GM18909 (cell line): ENCODE measurements around the gene CD300H.

Source experiments
- ATAC-seq: cut with Tn5 transposase; IDR thresholded peaks from one replicate; pipeline ENCODE4 v1.9.1; 2021; ENCODE audit warnings: mild to moderate bottlenecking; ENCODE audit not compliant: unreplicated experiment, poor library complexity

Gene CD300H

GRCh38 chr17:74567397-74567796, at the start of gene CD300H:
Gene CD300H (minus strand): TSS chr17:74567509.
- ATAC-seq: no peak

DNA sequence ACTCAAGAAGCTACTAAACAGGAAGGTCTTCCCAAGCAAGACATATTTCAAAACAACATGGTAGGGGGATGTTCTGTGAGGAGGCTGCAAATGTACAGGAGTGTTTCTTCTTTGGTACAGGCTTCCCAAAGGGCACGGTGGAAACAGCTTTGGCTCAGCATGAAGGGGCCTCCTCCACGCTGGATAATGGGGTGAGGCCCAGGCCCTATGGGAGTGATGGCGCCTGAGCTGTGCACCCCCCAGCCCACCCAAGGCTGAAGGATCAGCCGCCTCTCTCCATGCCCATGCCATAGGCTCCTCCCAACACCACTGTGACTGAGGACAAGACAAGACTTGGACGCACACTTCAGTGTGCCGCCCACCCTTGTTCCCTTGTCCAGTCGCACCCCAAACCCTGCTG, 49.4 kb upstream of the CD300H start:
- no peak for ATAC-seq

DNA sequence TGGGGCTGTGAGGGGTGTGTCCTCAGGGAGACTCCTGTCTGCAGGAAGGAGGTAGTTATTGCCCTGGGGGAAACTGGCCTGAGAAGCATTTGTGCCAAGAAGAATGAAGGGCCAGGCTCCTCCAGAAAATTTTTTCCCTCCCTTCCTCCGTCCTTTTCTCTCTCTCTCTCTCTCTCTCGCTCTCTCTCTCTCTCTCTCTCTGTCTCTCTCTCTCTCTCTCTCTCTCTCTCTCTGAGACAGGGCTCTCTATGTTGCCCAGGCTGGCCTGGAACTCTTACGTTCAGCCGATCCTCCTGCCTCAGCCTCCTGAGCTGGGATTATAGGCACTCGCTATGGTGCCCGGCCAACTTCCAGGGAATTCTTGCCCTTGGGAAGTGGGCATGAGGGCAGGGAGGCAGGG, 44.7 kb upstream of the CD300H start:
- ATAC-seq: no peak

DNA sequence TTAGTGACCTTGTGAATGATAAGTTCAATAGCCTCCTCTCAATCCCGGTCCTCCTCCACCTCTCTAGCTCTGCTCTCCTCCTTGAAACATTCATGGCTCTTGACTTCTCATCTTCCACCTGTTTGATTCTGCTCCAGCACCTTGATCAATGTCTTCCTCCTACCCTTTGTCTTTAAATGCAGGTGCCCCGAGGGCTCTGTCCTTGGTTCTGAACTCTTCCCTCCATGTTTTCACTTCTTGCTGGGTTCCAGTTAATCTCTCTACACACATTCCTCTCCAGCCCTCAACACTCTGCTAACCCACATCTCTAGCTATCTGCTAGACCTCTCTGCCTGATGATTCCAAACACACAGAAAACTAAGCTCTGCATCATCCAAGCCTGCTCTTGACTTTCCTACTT, 42.8 kb upstream of the CD300H start:
- no peak for ATAC-seq

DNA sequence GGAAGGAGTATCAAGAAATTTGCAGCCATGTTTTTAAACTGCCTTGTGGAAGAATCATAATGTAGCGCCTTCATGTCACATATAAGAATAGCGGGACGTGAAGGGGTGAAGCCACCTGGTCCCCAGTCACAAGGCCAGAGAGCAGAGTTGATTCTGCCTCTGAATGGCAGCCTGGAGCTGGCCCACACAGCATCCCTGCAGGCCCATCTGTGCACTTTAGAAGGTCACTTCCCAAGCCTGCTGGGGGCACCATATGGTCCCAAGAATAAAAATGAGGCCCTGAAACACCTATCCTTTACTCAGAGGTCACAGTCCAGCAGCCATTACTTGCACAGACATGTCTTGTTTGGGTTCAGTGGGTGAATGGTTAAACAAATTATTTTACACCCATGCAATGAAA, 41.2 kb upstream of the CD300H start:
- no peak for ATAC-seq

DNA sequence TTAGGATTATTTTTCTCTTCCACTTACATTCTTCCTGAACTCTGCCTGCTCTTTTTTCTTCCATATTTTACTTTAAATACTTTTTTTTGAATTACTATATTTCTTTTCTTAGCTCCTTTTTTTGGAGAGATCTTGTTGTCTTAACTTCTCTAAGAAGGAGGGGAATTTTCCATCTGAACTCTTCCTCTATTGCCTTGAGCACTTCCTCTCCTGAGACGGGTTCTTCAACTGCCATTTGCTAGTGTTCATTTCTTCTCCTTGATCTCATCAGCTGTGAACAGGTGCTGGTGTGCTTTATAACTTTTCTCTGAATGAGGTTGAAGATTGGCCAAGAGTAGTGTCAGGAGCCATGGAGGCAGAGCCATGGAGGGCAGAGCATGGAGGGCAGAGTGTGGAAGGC, 39.9 kb upstream of the CD300H start:
- no peak for ATAC-seq

DNA sequence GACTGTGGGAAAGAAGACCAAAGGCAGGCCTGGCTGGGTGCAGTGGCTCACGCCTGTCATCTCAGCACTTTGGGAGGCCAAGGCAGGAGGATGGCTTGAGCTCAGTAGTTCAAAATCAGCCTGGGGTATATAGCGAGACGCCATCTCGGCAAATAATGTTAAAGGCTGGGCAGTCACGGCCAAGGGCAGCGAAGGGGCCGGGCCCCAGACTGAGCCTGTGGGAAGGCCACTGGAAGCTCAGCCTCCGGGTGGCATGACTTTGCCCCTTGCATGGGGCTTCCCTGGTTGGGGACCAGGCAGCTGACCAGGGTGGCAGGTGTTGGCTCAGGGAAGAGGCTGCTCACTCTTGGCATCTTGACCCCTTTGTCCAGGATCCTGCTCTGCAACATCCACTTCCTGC, 38.7 kb upstream of the CD300H start:
- no peak for ATAC-seq

- no peak for ATAC-seq
Observed at GRCh38 chr17:74605361-74605760, 38.1 kb upstream of the CD300H start.

GRCh38 chr17:74604761-74605160, 37.5 kb upstream of the CD300H start:
- ATAC-seq: no peak

DNA sequence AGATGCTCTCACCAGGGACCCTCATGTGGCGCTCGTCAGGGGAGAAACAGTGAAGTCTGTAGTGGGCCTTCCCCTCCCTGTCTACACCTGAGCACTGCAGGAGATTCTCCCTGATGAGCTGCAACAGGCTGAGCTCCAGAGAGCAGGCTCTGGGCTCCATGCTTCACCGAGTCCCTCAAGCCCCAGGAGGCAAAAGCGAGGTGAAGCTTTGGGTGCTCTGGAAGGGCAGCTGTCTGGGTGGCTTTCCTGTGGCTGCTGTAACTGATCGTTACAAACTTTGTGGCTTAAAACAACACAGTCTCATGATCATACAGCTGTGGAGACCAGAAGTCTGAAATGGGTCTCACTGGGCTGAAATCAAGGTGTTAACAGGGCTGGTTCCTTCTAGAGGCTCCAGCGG, 36.9 kb upstream of the CD300H start:
- ATAC-seq: no peak

DNA sequence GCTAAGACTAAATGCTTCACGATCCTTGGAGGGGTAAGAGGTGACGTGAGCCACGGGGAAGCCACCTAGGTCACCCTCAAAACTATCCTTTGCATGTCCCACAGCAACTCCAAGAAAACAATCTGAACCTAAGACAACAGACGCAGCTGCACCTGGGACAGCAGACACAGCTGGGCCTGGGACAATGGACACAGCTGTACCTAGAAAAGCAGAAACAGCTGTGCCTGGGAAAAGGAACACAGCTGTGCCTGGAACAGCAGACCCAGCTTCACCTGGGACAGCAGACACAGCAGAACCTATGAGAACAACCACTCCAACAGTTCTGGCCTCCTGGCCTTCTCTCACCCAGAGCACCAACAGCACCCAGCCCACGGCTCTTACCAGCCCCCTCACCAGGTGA, 36.4 kb upstream of the CD300H start:
- no peak for ATAC-seq

- ATAC-seq: no peak
Observed at GRCh38 chr17:74603037-74603635, 35.8 kb upstream of the CD300H start.

DNA sequence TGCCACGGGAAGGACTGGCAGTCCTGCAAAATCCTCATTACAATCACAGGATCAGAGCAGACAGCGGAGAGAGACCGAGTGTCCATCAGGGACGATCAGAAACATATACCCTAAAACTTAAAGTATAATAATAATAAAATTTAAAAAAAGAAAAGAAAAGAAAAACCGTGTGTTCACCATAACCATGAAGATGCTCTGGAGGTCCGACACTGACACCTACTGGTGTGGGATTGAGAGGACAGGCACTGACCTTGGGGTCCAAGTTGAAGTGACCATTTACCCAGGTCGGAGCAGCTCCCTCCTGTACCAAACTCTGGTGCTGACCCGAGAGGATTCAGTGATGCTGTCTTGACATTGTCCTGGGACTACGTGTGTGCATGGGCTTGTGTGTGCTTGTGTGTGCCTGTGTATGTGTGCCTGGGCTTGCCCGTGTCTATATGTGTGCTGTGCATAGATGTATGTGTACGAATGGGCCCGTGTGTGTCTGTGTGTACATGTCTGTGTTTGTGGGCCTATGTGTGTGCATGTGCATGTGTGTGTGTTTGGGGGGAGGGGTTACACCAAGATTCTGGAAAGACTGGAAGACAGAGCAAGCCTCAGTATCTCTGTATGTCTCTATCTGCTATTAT, 34.7 kb upstream of the CD300H start:
- no peak for ATAC-seq

DNA sequence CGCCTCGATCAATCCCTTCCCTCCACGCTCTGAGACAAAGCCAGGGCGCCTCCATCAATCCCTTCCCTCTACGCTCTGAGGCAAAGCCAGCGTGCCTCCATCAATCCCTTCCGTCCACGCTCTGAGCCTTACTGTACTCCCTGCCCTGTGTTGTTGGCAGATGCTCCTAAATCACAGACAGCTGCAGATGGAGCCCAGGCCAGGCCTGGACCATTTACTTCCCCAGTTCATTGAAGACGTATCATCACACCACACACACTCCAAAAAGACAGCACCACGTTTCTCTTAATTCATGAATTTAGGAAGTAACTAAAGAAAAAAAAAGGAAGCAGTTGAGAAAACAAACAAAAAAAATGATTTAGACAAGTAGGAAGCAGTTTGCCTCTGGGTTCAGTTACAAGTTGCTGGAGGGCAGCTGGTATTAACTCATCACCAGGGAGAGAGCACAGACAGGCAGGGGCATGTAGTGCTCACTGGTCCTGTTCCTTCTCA, 32.2 kb upstream of the CD300H start:
- no peak for ATAC-seq

DNA sequence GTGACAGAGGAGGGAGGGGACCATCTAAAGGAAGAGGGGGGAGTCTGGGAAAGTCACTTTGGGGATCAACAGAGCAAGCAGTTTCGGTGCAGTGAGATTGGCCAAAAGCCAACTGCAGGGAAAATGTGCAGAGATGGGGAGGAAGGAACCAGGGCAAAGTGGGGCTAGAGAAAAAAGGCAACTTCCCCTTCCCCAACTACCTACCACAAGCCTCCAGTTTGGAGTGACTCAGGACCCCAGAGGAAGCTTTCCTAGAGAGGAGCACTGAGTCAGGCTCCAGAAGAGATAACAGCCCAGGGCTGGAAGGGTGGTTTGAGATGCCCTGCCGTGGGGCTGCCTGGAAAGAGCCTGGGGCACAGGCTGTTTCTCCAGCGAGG, 31.7 kb upstream of the CD300H start:
- ATAC-seq: no peak

GRCh38 chr17:74598346-74599022, 31.2 kb upstream of the CD300H start:
- ATAC-seq: no peak

GRCh38 chr17:74597069-74597790, 29.9 kb upstream of the CD300H start:
- ATAC-seq: no peak

GRCh38 chr17:74595037-74595750, 27.9 kb upstream of the CD300H start:
- ATAC-seq: no peak

GRCh38 chr17:74592087-74592990, 25.0 kb upstream of the CD300H start, which contains the start of gene CD300LD:
Gene CD300LD (minus strand): TSS chr17:74592283. CDS start chr17:74592202, 81 bp downstream.
- ATAC-seq: no peak
